PC-9 (cell line): ENCODE measurements around the gene RELB.

Experiments used
- EZH2 ChIP-seq: fragments of 200-600 bp; sonication (generic); IDR thresholded peaks from 2 replicates; pipeline ENCODE4 v1.8.0; 2017; ENCODE audit warnings: antibody characterized with exemption, low read depth
- TF ChIP-seq, protein P1 (sequence below): fragments of 200-600 bp; sonication (generic); conservative IDR thresholded peaks from 2 replicates; pipeline ENCODE4 v1.6.1; 2017; ENCODE audit warnings: mixed run types, antibody characterized with exemption, mild to moderate bottlenecking, moderate library complexity

DNA sequence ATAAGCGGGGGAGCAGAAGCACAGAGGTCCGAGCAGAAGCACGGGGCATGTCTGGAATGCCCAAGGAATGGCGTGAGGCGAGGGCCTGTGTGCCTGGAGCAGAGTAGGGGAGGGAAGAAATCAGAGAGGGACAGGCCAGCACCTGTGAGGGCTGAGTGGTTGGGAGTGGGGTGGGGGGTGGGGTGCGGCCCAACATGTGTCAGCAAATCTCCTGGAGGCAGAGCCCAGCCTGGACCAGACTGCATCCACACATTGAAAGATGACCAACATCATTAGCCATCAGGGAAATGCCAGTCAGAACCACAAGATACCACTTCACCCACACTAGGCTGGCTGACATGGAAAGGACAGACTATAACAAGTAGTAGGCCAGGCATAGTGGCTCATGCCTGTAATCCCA lies 48.8 kb downstream of the RELB start:
- TF ChIP-seq, protein P1, sequence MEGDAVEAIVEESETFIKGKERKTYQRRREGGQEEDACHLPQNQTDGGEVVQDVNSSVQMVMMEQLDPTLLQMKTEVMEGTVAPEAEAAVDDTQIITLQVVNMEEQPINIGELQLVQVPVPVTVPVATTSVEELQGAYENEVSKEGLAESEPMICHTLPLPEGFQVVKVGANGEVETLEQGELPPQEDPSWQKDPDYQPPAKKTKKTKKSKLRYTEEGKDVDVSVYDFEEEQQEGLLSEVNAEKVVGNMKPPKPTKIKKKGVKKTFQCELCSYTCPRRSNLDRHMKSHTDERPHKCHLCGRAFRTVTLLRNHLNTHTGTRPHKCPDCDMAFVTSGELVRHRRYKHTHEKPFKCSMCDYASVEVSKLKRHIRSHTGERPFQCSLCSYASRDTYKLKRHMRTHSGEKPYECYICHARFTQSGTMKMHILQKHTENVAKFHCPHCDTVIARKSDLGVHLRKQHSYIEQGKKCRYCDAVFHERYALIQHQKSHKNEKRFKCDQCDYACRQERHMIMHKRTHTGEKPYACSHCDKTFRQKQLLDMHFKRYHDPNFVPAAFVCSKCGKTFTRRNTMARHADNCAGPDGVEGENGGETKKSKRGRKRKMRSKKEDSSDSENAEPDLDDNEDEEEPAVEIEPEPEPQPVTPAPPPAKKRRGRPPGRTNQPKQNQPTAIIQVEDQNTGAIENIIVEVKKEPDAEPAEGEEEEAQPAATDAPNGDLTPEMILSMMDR = no peak
- TF ChIP-seq EZH2 = no peak
